PC-3 (cell line): Measurements from ENCODE around the gene CASZ1.

Experiments
- CTCF ChIP-seq: fragments of 300-600 bp; sonication (generic); conservative IDR thresholded peaks from 2 replicates; pipeline ENCODE4 v1.5.1; 2017; ENCODE audit warnings: antibody characterized with exemption, low read depth, mild to moderate bottlenecking, low read length
- EZH2 ChIP-seq: fragments of 300-600 bp; sonication (generic); IDR thresholded peaks from one replicate; pipeline ENCODE4 v1.6.1; 2017; ENCODE audit warnings: antibody characterized with exemption, mild to moderate bottlenecking, low read length; ENCODE audit not compliant: unreplicated experiment
- EZH2phosphoT487 ChIP-seq: fragments of 300-600 bp; sonication (generic); IDR thresholded peaks from 2 replicates; pipeline ENCODE4 v1.6.1; 2018; ENCODE audit warnings: mild to moderate bottlenecking, antibody characterized with exemption, low read length, borderline replicate concordance

- no peak for TF ChIP-seq CTCF
- TF ChIP-seq EZH2 = no peak
- no peak for TF ChIP-seq EZH2phosphoT487
Measured at GRCh38 chr1:10623686-10624145, 172.7 kb downstream of the CASZ1 start.
